SH-SY5Y (cell line): ENCODE data around the gene KCND1.

Experiments used
- GATA2 ChIP-seq: IDR thresholded peaks from 2 replicates; pipeline ENCODE4 v1.6.1; 2011; ENCODE audit warnings: mild to moderate bottlenecking, low read depth, low read length
- GATA3 ChIP-seq: IDR thresholded peaks from 2 replicates; pipeline ENCODE4 v1.6.1; 2011; ENCODE audit warnings: low read depth, mild to moderate bottlenecking, low read length, moderate library complexity

DNA sequence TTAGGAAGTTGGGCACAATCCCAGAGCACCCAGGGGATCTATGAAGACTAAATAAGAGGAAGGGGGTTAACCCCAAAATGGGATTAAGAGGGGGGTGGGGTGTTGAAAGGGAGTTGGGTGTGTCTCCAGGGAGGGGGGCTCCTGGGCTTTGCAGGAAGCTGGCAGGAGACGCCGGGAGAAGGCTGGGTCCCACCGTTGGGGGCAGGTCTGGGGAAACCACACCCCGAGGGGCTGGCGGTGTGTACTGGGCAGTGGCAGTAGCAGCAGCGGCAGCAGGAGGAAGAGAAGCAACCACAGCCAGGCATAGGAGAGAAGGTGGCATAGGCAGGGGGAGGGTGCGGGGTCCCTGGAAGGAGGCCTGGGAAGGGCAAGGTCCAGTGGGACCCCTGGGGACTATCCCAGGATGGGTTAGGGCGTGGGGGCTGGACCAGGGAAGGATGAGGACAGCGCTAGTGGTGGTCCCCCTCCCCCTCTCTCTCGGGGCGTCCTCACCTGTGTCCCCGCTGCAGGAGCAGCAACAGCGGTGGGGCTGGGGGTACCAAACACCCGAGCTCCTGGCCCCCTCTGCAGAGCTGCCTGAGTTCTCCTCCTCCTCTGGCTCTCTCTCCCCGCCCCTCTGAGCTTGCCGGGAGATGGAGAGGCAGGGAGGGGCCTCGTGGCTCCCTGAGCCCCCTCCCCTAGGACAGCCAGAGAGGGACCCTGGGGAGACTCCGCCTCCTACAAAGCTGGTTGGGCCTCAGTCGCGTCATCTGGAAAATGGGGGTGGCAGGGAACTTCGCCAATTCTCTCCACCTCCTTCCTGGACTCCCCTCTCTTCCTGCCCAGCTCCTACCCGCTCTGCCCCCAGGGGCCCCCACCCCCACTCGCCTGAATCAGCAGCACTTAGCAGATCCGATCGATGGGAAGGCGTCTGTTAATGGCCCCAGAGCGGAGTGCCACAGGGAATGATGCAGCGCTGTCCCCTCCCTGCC, at the start of gene KCND1:
- TF ChIP-seq GATA3 (no peak), GATA2 (no peak)
